Measurements from ENCODE around the gene TNIK. TPM values are rescaled to one million over a fixed set of nuclear protein-coding genes. Genes with fewer than 3 reads are reported as not detected.

TNIK gene
- polyA plus RNA-seq, 1 donor from 2014 or later = 19.3 TPM

DNA sequence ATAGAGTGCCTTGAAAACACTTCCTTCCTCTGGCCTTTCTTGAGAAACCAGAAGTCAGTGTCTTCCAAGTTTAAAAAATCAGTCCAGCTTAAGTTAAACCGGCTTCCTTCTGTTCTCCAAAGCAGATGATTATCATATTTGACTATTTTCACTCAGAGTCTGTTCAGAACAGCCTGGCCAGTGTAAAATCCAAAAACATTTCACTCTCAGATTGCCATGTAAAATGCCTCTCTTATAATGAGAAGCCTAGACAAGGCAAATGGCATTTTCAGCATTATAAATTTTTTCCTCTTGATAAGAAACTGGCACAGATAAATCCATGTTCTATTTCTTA lies 193.5 kb downstream of the TNIK start:
- no peak overlapping the region for H3K4me2 ChIP-seq (ENCODE audit: low read length)

DNA sequence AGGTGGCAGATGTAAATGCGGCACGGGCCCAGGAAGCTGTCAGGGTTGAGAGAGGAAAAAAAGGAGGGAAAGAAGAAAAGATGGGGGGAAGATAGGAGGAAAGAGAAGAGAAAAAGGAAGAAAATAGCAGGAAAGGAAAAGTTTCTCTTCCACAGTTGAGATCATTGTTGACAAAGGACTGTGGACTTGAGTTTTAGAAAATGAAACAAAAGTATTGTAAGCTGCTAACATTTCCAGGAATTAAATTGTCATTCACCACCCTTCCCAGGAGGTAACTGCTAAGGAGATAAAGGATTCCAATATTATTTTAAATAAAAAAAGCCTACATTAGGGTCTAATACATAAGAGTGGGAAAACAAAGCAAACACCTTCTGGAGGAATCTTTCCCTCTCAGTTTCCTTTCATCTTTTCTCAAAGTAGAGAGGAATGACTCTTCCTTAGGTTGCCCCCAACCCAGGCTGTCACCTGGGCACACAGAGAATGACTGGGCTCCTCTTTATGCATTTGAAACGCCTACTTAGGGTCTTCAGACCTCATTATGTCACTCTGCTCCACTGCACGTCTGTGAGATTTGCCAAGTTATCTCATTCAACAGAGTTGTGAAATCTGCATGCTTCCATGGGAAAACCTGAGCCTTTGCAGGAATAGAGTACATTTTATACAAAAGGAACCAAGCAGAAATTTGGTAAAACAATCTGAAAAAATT lies 194.0 kb downstream of the TNIK start:
- H3K9me2 ChIP-seq (ENCODE audit: insufficient read depth, low read length) = no peaks in the 10 kb centered on the region
- no peak overlapping the region for H2AFZ ChIP-seq (ENCODE audit: low read depth, low read length)
- no peak overlapping the region for H3K4me2 ChIP-seq (ENCODE audit: low read length)
- no peaks in the 10 kb centered on the region for H3K9me3 ChIP-seq (ENCODE audit: low read length)
- no peaks in the 10 kb centered on the region for H4K20me1 ChIP-seq (ENCODE audit: insufficient read depth)
- peaks cover 3% of the 10 kb centered on the region for H3F3A ChIP-seq (ENCODE audit: insufficient read depth, low read length, poor library complexity, severe bottlenecking)
- H3K27ac ChIP-seq (ENCODE audit: low read length) = no peak overlapping the region
- H3K36me3 ChIP-seq (ENCODE audit: insufficient read depth, low read length) = no peaks in the 10 kb centered on the region
- TF ChIP-seq RAD21 (conservative IDR thresholded peaks at IDR 0.05) (no peak), MXI1 (conservative IDR thresholded peaks at IDR 0.05; ENCODE audit: poor library complexity, severe bottlenecking) (no peak), EP300 (conservative IDR thresholded peaks at IDR 0.05; ENCODE audit: poor library complexity, severe bottlenecking) (no peak), EZH2 (IDR thresholded peaks at IDR 0.05; ENCODE audit: borderline replicate concordance, insufficient read depth, low read length, poor library complexity, severe bottlenecking) (no peak), POLR2AphosphoS5 (IDR thresholded peaks at IDR 0.05) (no peak), TAF1 (IDR thresholded peaks at IDR 0.05; ENCODE audit: low read depth) (no peak), SMC3 (conservative IDR thresholded peaks at IDR 0.05; ENCODE audit: poor library complexity) (no peak)
- TF ChIP-seq, protein P1, sequence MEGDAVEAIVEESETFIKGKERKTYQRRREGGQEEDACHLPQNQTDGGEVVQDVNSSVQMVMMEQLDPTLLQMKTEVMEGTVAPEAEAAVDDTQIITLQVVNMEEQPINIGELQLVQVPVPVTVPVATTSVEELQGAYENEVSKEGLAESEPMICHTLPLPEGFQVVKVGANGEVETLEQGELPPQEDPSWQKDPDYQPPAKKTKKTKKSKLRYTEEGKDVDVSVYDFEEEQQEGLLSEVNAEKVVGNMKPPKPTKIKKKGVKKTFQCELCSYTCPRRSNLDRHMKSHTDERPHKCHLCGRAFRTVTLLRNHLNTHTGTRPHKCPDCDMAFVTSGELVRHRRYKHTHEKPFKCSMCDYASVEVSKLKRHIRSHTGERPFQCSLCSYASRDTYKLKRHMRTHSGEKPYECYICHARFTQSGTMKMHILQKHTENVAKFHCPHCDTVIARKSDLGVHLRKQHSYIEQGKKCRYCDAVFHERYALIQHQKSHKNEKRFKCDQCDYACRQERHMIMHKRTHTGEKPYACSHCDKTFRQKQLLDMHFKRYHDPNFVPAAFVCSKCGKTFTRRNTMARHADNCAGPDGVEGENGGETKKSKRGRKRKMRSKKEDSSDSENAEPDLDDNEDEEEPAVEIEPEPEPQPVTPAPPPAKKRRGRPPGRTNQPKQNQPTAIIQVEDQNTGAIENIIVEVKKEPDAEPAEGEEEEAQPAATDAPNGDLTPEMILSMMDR (IDR thresholded peaks at IDR 0.05; ENCODE audit: poor library complexity, severe bottlenecking) = no peak
- TF ChIP-seq, protein P2, sequence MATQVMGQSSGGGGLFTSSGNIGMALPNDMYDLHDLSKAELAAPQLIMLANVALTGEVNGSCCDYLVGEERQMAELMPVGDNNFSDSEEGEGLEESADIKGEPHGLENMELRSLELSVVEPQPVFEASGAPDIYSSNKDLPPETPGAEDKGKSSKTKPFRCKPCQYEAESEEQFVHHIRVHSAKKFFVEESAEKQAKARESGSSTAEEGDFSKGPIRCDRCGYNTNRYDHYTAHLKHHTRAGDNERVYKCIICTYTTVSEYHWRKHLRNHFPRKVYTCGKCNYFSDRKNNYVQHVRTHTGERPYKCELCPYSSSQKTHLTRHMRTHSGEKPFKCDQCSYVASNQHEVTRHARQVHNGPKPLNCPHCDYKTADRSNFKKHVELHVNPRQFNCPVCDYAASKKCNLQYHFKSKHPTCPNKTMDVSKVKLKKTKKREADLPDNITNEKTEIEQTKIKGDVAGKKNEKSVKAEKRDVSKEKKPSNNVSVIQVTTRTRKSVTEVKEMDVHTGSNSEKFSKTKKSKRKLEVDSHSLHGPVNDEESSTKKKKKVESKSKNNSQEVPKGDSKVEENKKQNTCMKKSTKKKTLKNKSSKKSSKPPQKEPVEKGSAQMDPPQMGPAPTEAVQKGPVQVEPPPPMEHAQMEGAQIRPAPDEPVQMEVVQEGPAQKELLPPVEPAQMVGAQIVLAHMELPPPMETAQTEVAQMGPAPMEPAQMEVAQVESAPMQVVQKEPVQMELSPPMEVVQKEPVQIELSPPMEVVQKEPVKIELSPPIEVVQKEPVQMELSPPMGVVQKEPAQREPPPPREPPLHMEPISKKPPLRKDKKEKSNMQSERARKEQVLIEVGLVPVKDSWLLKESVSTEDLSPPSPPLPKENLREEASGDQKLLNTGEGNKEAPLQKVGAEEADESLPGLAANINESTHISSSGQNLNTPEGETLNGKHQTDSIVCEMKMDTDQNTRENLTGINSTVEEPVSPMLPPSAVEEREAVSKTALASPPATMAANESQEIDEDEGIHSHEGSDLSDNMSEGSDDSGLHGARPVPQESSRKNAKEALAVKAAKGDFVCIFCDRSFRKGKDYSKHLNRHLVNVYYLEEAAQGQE (IDR thresholded peaks at IDR 0.05; ENCODE audit: borderline replicate concordance) = no peak
- H3K9ac ChIP-seq (ENCODE audit: low read length) = no peak overlapping the region
- H3K27me3 ChIP-seq (ENCODE audit: insufficient read depth, low read depth, low read length) = no peaks in the 10 kb centered on the region
- no peak overlapping the region for H3K4me3 ChIP-seq (ENCODE audit: low read length)
- H3K79me2 ChIP-seq (replicated peaks; ENCODE audit: insufficient read depth, low read length) = no peaks in the 10 kb centered on the region

More for the DNA sequence above, 193.5 kb downstream of the TNIK start:
- H3K79me2 ChIP-seq (replicated peaks; ENCODE audit: insufficient read depth, low read length) = no peaks in the 10 kb centered on the region
- no peak overlapping the region for H3K27ac ChIP-seq (ENCODE audit: low read length)
- no peaks in the 10 kb centered on the region for H3K36me3 ChIP-seq (ENCODE audit: insufficient read depth, low read length)
- H3K27me3 ChIP-seq (ENCODE audit: insufficient read depth, low read depth, low read length) = no peaks in the 10 kb centered on the region
- H3K4me3 ChIP-seq (ENCODE audit: low read length) = no peak overlapping the region
- no peaks in the 10 kb centered on the region for H3K9me3 ChIP-seq (ENCODE audit: low read length)
- no peaks in the 10 kb centered on the region for H4K20me1 ChIP-seq (ENCODE audit: insufficient read depth)
- H2AFZ ChIP-seq (ENCODE audit: low read depth, low read length) = no peak overlapping the region
- H3K9ac ChIP-seq (ENCODE audit: low read length) = no peak overlapping the region
- H3K9me2 ChIP-seq (ENCODE audit: insufficient read depth, low read length) = no peaks in the 10 kb centered on the region
- no peak for TF ChIP-seq SMC3 (conservative IDR thresholded peaks at IDR 0.05; ENCODE audit: poor library complexity)
- no peak for TF ChIP-seq RAD21 (conservative IDR thresholded peaks at IDR 0.05)
- TF ChIP-seq, protein P2 (IDR thresholded peaks at IDR 0.05; ENCODE audit: borderline replicate concordance) = no peak
- TF ChIP-seq, protein P1 (IDR thresholded peaks at IDR 0.05; ENCODE audit: poor library complexity, severe bottlenecking) = no peak
- TF ChIP-seq EZH2 (IDR thresholded peaks at IDR 0.05; ENCODE audit: borderline replicate concordance, insufficient read depth, low read length, poor library complexity, severe bottlenecking) = no peak
- TF ChIP-seq POLR2AphosphoS5 (IDR thresholded peaks at IDR 0.05) = no peak
- TF ChIP-seq TAF1 (IDR thresholded peaks at IDR 0.05; ENCODE audit: low read depth) = no peak
- TF ChIP-seq MXI1 (conservative IDR thresholded peaks at IDR 0.05; ENCODE audit: poor library complexity, severe bottlenecking) = no peak
- TF ChIP-seq EP300 (conservative IDR thresholded peaks at IDR 0.05; ENCODE audit: poor library complexity, severe bottlenecking) = no peak
- H3F3A ChIP-seq (ENCODE audit: insufficient read depth, low read length, poor library complexity, severe bottlenecking) = peaks cover 3% of the 10 kb centered on the region
